ENCODE data around the gene PPIA. TPM values are rescaled to one million over a fixed set of nuclear protein-coding genes. Genes with fewer than 3 reads are reported as not detected.
"Not testable (repeated sequence)": the region's sequence is repeated elsewhere in the genome, so short reads cannot be mapped to it uniquely, and the experiment has no call there.

The PPIA gene
- total RNA-seq, 1 experiment from 2014 or later: 3,047 TPM

GRCh38 chr7:44801890-44802289 is 5.4 kb downstream of the PPIA start:
- no peak for DNase-seq (ENCODE audit: low spot score)
- H3K4me1 ChIP-seq (ENCODE audit: insufficient read depth, low read length, poor library complexity, severe bottlenecking): peaks cover 11% of the 10 kb centered on the region
- peaks cover 68% of the 10 kb centered on the region for H3K36me3 ChIP-seq (ENCODE audit: insufficient read depth, low read length, poor library complexity, severe bottlenecking)
- no peak overlapping the region for H3K27ac ChIP-seq (ENCODE audit: low read depth, low read length, poor library complexity, severe bottlenecking)
- no peaks in the 10 kb centered on the region for H3K9me3 ChIP-seq (ENCODE audit: low read depth, low read length, poor library complexity, severe bottlenecking)
- CTCF ChIA-PET: no interaction called here
- intact Hi-C loops (cut with micrococcal nuclease; ENCODE audit: unreplicated experiment): no loop called here
- BruUV-seq (replicated peaks): no TSS peak
- no peaks in the 10 kb centered on the region for H3K27me3 ChIP-seq (replicated peaks; ENCODE audit: insufficient read depth, low read depth, low read length, poor library complexity)
- TF ChIP-seq EZH2 (IDR thresholded peaks at IDR 0.05; ENCODE audit: borderline replicate concordance, low read depth, low read length, poor library complexity, severe bottlenecking): no peak
- TF ChIP-seq CTCF (conservative IDR thresholded peaks at IDR 0.05; ENCODE audit: low read depth, low read length): no peak
- POLR2A ChIA-PET (ENCODE audit: low non-redundant PET): no interaction called here
- no peak overlapping the region for H3K4me3 ChIP-seq (ENCODE audit: low read depth, low read length, poor library complexity, severe bottlenecking)

GRCh38 chr7:44802418-44803025 is 6.0 kb downstream of the PPIA start:
- no peak for DNase-seq (ENCODE audit: low spot score)
- POLR2A ChIA-PET (ENCODE audit: low non-redundant PET): no interaction called here
- Histone ChIP-seq H3K9me3 (ENCODE audit: low read depth, low read length, poor library complexity, severe bottlenecking) (no peaks in the 10 kb centered on the region), H3K27ac (ENCODE audit: low read depth, low read length, poor library complexity, severe bottlenecking) (no peak overlapping the region), H3K4me1 (ENCODE audit: insufficient read depth, low read length, poor library complexity, severe bottlenecking) (peaks cover 11% of the 10 kb centered on the region), H3K4me3 (ENCODE audit: low read depth, low read length, poor library complexity, severe bottlenecking) (no peak overlapping the region), H3K36me3 (ENCODE audit: insufficient read depth, low read length, poor library complexity, severe bottlenecking) (peaks cover 67% of the 10 kb centered on the region), H3K27me3 (replicated peaks; ENCODE audit: insufficient read depth, low read depth, low read length, poor library complexity) (no peaks in the 10 kb centered on the region)
- intact Hi-C loops (cut with micrococcal nuclease; ENCODE audit: unreplicated experiment): no loop called here
- BruUV-seq (replicated peaks): no TSS peak
- TF ChIP-seq CTCF (conservative IDR thresholded peaks at IDR 0.05; ENCODE audit: low read depth, low read length): no peak
- TF ChIP-seq EZH2 (IDR thresholded peaks at IDR 0.05; ENCODE audit: borderline replicate concordance, low read depth, low read length, poor library complexity, severe bottlenecking): no peak
- CTCF ChIA-PET: no interaction called here

- H3K4me1 ChIP-seq (ENCODE audit: insufficient read depth, low read length, poor library complexity, severe bottlenecking); CTCF ChIA-PET; H3K27me3 ChIP-seq (replicated peaks; ENCODE audit: insufficient read depth, low read depth, low read length, poor library complexity); H3K4me3 ChIP-seq (ENCODE audit: low read depth, low read length, poor library complexity, severe bottlenecking); BruUV-seq (replicated peaks); H3K9me3 ChIP-seq (ENCODE audit: low read depth, low read length, poor library complexity, severe bottlenecking); DNase-seq (ENCODE audit: low spot score); intact Hi-C loops (cut with micrococcal nuclease; ENCODE audit: unreplicated experiment); H3K27ac ChIP-seq (ENCODE audit: low read depth, low read length, poor library complexity, severe bottlenecking): not testable (repeated sequence)
- POLR2A ChIA-PET (ENCODE audit: low non-redundant PET): interaction anchor here (0.7 kb wide), 1 partner anchor 12 kb away, joined by 4 read pairs; no protein-coding TSS in a partner anchor
- peaks cover 53% of the 10 kb centered on the region for H3K36me3 ChIP-seq (ENCODE audit: insufficient read depth, low read length, poor library complexity, severe bottlenecking)
Observed at GRCh38 chr7:44803828-44804519, 7.5 kb downstream of the PPIA start.
